ENCODE data around the gene PAK2. TPM values are rescaled to one million over a fixed set of nuclear protein-coding genes. Genes with fewer than 3 reads are reported as not detected.
"Not testable (repeated sequence)": the region's sequence is repeated elsewhere in the genome, so short reads cannot be mapped to it uniquely, and the experiment has no call there.

PAK2 gene
- 35.9 TPM for total RNA-seq

DNA sequence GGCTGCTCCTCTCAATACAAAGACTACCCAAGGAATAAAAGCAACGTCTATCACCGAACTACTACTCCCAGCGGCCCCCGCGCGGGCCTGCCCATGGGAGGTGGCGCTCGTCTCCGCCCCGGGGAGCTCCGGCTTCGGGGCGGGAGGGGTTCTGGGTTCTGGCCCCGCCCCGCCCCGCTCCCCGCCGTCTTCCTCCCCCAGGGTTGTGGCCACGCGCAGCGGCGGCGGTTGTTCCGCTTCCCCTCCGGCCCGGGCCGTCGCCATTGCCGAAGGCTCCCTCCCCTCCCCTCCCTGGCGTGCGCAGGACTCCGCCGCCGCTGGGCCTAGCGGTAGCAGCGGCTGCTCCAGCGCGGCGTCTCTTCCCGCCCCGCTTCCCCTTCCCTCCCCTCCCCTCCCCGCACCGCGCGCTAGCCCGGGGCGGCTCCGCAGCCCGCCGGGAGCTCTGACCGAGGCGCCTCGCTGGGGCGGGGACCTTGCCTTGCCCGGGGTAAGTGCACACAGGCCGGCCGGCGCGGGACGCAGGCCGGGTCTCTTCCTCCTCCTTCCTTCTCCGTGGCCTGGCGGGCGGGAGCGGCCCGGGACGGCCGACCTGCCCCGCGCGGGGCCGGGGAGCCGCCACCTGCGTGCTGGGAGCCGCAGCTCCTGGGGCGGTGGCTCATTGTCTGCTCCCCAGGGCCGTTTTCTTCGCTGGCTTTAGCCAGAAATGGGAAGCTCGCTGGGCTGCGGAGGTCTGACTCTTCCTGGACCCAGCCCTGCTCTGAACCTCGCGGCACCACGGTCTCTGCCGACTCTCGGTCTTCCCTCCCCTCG, at the start of gene PAK2:
TSS of gene PAK2 (plus strand) at position 187 of the 810 bp plus-strand sequence. CDS start 42,790 bp downstream, outside the sequence.
- peak; percentile 84 for DNase-seq

DNA sequence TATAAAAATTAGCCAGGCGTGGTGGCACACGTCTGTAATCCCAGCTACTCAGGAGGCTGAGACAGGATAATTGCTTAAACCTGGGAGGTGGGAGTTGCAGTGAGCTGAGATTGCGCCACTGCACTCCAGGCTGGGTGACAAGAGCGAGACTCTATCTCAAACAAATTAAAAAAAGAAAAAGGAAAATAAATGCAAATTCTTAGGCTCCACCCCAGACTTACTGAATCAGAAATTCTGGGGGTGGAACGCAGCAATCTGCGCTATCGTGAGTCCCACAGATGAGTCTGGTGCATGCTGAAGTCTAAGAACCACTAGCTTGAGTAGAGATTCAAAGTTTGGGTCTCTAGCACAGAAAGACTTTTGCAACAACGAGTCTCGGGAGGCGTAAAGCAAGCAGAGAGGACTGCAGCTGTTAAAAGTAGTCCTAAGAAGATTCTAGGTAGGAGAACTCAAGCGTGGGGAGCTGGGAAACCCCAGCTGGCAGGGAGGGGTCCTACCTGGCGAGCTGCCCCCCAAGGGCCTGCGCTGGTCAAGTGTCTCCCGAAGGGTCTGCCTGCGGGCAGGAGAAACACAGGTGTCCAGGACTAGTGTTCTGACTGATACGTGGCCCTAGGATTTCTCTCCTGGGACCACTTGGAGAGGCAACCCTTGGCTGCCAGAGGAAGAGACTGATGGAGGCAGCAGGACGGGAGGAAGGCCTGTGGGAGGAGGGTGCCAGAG, 49.6 kb upstream of the PAK2 start:
- no peak for DNase-seq

DNA sequence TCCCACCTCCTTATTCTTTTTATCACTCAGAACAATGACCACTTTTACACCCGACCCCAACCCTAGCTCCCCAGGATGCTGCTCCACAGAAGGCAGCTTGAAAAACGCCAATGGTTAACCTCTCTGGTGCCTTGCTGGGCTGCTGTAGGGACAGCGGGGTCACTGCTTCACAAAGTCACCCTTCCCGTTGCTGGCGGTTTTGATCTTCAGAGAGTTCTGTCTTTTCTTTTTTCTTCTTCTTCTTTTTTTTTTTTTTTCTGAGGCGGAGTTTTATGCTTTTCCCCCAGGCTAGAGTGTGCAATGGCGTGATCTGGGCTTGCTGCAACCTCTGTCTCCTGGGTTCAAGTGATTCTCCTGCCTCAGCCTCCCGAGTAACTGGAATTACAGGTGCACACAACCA, 48.3 kb upstream of the PAK2 start:
- no peak for DNase-seq

DNA sequence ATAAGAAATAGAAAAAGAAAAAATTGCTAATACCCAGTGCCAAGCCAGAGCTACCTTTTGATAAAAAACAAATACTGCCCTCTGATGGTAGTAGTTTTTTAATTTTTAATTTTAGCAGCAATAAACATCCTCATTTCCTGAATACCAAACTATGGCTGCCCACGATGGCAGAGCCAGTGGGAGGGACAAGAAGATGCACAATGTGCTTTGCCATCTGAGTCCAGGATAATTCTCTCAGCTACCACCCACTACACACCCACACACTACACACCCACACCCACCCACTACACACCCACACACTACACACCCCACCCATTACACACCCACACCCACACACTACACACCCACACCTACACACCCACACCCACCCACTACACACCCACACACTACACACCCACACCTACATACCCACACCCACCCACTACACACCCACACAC, 45.4 kb upstream of the PAK2 start:
- no peak for DNase-seq

DNA sequence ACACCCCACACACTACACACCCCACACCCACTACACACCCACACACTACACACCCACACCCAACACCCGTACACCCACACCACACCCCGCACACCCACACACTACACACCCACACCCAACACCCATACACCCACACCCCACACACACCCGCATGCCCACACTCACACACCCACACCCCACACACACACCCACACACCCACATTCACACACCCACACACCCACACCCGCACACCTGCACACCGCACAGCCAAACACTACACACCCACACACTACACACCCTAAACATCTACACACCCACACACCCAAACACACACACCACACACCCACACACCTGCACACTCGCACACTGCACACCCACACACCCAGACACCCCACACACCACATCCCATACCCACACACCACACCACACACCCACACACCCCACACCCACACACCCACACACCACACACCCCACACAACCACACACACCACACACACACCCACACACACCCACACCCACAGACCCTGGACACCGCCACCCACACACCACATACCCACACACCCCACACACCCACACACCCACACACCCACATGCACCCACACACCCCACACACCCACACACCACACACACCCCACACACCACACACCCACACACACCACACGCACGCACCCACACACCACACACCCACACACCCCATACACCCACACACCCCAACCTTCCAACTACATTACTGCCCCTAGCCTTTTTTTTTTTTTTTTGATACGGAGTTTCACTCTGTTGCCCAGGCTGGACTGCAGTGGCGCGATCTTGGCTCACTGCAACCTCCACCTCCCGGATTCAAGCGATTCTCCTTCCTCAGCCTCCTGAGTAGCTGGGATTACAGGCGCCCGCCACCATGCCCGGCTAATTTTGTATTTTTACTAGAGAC, 44.5 kb upstream of the PAK2 start:
- DNase-seq: no peak

DNA sequence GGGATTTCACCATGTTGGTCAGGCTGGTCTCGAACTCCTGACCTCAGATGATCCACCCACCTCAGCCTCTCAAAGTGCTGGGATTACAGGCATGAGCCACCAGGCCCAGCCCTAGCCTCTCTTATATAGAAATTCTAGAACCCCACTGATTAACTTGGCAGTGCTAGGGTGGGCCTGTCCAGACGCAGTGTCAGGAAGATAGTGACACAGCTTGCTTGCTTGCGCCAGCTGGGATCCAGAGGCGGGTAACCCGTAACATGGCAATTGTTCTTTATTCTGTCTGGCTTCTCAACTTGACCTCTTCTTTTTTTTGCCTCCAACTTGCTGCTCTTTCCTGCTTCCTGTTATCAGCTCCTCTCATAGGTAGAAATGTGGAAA, 43.8 kb upstream of the PAK2 start:
- DNase-seq: no peak

DNA sequence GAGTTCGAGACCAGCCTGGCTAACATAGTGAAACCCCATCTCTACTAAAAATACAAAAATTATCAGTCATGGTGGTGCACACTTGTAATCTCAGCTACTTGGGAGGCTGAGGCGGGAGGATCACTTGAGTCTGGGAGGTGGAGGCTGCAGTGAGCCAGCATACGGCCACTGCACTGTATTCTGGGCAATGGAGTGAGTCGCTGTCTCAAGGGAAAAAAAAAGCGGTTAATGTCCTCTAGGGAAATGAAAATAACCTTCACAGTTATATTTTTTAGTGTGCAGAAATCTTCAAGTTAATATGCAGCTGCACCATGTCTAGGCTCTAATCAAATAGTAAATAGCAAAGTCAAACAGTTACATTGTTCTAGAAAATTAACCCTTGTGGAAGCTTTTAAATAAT, 42.4 kb upstream of the PAK2 start:
- DNase-seq: no peak

DNA sequence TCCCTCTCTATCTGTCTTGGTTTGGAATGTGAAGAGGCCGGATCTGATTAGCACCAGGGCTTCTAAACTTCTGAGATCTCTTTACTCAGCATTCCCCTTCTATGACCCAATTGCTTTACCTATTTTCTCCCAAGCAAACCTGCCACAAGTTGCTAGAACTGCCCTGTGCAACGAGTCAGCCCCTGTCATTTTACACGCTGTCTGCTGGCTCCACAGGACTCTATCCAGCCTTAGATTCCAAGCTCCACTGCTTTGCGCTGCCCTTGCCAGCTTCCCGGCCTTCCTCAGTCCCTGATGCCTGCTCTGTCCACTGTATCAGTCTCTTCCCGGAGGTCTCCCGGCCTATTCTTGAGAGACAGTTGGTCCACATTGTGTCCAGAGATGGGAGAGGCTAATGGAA, 39.9 kb upstream of the PAK2 start:
- DNase-seq: no peak

DNA sequence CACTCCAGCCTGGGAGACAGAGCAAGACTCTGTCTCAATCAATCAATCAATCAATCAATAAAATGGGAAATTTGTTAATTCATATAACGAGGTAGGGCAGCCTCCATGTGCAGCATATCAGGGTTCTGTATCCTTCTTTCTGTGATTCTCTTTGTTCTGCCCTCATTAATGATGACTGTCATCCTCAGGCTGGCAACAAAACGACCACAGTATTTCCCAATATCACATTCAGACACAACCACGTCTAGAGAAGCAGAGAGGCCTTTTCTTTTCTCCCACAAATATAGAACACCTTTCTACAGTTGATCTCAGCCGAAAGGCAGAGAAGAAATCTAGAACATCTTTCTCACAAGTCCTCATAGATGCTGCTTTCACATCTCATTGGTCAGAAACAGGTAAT, 38.9 kb upstream of the PAK2 start:
- no peak for DNase-seq

DNA sequence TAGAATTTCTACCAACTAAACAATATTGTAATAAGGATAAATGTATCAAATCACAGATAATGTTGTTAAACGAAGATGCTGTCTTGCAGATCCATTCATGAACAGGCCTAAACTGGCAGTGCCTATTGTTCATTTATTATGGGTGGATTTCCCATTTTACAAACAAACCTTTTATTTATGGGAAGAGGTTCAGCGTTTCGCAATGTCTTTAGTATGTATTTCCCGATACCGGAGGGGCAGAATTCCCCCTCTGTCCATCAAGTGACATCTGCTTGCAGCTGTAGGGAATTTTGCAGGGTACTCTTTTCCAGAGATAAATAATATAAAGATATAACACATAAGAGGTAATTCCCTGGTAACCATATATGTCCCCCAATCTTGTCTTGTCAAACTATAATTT, 33.3 kb upstream of the PAK2 start:
- no peak for DNase-seq

DNA sequence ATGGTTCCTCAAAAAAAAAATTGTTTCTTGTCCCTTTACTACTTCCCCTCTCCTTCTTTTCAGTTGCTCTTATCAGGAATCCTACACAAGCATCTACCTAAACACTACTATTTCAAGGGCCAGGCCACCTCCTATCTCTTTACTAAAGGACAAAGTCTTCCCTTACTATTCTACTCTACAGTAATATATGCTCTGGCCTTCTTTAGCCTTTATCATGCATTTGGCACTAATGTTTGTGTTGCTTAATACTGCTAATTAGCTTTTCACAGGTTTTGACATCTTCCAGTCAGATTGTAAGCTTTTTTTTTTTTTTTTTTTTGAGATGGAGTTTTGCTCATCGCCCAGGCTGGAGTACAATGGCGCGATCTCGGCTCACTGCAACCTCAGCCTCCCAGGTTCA, 32.9 kb upstream of the PAK2 start:
- DNase-seq: no peak

DNA sequence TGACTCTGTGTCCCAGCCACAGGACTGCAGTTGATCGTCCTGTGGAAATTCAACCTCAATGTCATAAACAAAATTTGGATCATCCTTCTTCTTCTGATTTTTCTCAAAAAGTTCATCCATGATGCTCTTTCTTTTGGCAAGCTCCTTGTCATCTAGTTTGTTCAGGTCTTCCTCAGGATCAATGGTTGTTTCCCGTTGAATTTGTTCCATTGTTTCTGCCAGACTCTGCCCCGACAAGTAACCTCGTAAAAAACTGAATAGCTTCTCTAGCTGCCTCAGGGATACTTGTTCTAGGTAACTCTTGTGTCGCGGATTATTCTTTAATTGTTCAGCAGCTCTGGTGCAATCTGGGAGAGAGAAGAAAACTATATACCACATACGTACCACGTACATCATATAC, 32.1 kb upstream of the PAK2 start:
- DNase-seq: no peak

DNA sequence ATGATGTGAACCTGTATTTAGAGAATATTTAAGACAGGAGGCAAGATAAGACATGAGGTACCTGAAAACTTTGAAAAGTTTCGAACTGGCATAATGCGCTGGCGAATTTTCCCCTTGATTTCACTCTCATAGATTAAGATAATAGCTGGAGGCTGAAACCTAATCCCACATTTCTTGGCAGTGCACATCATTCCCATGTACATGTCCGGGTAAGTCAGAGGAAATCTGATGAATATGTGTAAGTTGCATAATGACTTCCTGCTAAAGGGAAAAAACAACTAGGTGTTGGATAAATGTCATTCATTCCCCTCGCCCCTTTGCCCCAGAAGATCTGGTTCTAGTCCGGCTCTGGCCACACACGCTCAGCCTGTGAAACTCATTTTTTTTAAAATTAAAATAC, 31.2 kb upstream of the PAK2 start:
- DNase-seq: no peak

DNA sequence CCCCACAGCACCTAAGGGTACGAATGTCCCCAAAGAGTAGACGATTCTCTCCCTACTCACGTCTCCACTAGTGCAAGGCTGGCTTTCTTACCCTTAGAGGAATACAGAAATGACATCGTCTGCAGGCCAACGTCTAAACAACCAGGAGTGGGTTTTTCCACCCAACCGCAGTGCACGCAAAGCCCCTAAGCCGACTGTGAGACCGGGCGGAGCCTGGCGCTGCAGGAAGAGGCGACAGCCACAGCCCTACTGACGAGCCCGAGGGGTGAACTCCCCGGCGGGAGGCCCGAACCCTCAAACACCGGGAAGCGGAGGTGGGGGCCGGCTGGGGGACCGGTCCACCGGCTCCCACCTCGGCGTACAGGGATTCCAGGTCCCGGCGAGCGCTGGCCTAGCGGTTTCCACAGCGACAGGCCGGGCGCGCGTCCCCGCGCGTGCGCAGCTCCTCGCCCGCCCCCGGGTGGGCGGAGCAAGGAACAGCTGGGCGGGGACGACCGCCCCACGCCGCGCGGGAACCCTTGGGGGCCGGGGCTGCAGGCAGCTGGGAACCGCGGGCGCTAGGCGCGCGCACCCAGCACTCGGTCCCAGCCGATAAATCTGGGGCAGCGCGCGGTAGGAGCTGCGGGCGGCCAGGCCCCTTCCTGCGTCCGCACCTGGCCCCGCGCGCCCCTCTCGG, 27.7 kb upstream of the PAK2 start, which contains the start of the genes CEP19 and PIGX:
TSS of gene CEP19 (minus strand) at position 413 of the 676 bp plus-strand sequence. CDS start 3,593 bp downstream, outside the sequence.
TSS of gene PIGX (plus strand) at position 540 of the 676 bp plus-strand sequence.
- DNase-seq: peak; percentile 81

DNA sequence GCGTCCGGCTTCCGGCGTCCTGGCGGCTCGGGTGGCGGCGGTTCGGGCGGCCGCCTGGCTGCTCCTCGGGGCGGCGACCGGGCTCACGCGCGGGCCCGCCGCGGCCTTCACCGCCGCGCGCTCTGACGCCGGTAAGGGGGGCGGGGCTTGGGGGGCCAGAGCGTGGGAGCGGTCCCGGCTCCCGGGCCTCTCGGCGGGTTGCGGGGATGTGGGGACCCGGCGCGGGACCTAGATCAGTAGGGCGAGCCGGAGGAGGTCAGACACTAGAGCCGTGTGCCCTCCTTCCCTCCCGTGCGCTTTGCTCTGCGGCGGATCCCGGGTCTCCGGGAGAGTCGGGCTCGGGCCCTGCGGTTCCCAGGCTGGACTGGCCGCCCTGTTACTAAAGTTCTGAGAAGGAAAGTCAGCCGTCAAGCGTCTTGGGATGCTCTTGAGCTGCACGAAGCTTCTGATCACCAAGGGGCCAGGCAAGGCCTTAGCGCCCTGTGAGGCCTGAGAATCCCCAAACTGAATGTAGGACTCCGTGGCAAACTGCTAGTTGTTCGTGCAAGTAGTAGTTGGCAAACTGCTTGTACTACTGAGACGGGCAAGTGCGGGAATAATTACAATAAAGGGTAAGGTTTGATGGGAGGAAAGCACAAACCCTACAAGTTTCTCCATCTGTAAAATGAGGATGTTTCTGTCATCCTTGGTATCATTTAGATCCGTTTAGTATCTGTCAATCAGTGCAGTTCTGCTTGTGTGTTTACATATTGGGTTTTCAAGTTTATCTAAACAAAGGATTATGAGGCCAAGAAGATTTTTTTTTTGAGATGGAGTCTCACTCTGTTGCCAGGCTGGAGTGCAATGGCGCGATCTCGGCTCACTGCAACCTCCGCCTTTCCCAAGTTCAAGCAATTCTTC, 26.9 kb upstream of the PAK2 start:
- no peak for DNase-seq

DNA sequence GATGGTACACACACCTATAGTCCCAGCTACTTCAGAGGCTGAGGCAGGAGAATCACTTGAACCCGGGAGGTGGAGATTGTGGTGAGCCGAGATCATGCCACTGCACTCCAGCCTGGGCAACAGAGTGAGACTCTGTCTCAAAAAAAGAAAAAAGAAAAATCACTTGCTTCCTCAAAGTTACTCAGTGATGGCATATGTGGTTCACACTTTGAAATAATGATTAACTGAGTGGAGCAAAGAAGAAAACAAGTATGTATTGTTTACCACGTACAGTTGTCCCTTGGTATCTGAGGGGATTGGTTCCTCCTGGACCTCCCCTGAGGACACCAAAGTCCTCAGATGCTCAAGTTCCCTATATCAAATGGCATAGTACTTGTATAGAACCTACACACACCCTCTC, 22.5 kb upstream of the PAK2 start:
- not testable (repeated sequence) for DNase-seq

DNA sequence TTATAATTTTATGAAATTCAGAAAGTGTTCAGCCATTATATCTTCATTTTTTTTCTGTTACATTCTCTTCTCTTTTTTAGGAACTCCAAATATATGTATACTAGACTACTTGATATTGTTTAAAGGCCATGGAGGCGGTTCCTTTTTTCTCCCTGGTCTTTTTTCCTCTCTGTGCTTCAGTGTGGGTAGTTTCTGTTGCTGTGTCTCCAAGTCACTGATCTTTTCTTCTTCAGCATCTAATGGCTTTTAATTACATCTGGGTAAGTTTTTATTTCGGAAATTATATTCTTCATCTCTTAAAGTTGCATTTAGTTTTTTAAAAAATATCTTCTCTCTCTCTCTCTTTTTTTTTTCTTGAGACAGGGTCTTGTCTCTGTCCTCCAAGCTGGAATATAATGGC, 18.6 kb upstream of the PAK2 start:
- no peak for DNase-seq

DNA sequence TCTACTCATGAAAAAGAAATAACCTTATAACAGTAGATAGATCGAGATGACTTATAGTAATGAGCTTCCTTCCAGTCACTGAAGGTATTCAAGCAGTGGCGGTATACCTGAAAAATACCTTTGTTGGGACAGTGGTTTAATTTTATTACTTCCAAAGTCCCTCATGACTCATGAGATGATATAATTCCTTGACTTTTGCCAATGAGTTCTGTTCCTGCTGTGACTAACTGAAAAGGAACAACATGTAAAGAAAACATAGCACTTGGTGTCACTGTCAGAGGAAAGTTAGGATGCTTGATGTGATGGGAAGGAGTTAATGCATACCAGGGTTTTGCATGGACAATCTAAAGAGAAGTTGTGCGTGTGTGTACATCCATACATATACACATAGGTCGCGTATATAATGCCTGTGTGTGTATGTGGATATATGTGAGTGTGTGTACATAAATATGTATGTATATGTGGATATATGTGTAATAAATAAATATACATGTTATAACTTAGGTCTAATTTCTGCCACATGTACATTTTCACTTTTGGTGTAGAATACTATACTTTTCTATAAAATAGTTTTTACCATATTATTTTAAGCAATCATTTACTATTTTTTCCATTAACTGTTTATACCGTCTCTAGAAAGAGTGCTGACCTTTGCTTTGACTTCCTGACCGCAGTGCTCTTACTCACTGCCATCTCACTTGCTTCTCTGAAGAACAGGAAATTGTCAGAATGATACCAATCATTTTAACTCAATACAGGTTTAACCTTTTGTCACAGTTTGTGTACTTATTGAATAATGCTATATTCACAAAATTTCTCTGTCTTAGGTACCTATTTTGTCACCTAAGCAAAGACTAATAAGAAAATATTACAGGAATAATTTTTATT, 12.6 kb upstream of the PAK2 start:
- no peak for DNase-seq

DNA sequence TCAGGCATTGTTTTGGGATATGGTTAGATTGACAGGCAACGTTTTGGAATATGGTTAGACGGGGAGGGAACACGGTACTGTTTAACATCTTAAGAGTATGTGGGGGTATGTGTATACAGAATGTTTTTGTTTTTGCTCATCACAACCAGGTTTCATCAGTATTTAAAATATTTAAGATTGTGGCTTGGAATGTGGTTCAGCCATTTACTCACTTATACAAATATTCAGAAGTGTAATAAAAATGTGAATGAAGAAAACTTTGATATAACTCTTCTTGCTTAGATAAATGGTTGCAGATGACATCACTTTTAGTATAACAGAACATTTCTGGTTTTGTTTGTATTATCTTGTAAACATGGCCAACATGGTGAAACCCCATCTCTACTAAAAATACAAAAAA, 3.9 kb upstream of the PAK2 start:
- no peak for DNase-seq
